T-helper 2 cell treated with Interferon-gamma antibody and Interleukin-4, amounts not matched to agents 100 ng/mL and 5 ng/mL, for 36 hours (primary cell): Measurements from ENCODE around the gene MEGF8. TPM values are rescaled to one million over a fixed set of nuclear protein-coding genes. Genes with fewer than 3 reads are reported as not detected.

Experiments used
- intact Hi-C: fragments of 100-400 bp; cut with micrococcal nuclease; formaldehyde crosslinking; loops from one replicate; pipeline ENCODE4 v1.15.1; 2023
- total RNA-seq: library from RNA; stranded (reverse); gene quantifications from 2 replicates; pipeline ENCODE4 v1.2.3, GENCODE V29; 2022

MEGF8 gene
- total RNA-seq, 1 donor from 2014 or later = 5.0 TPM

GRCh38 chr19:42303101-42303464, 22.4 kb upstream of the MEGF8 start:
- intact Hi-C loops = no loop called here

DNA sequence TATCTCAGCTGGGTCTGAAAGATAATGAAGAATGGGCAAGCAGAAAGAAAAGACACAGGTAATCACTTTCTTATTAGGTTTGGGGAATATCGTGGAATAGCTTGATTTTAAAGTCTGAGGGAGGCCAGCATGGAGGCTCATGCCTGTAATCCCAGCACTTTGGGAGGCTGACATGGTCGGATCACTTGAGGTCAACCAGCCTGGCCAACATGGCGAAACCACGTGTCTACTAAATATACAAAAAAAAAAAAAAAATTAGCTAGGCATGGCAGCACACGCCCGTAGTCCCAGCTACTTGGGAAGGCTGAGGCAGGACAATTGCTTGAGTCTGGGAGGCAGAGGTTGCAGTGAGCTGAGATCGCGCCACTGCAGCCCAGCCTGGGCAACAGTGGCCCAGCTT, 21.6 kb upstream of the MEGF8 start:
- intact Hi-C loops = no loop called here

DNA sequence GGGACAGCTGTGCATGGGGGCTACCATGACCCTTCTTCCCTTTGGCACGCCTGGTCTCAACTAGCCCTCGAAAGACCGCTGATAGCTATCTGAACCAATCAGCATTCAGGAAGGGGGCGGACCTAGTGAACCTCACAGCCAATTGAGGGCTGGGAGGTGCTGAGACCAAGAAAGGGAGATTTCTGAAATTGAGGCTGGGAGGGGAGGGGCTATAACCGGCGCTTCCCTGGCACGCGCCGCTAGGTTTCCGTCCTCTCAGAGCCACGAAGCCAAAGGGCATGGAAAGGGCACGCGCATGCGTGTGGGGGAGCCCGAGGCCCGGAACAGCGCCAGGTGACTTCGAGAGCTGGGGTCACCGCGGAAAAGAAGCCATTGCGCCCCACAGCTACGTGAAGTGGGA, 18.8 kb upstream of the MEGF8 start:
- intact Hi-C loops = no loop called here

DNA sequence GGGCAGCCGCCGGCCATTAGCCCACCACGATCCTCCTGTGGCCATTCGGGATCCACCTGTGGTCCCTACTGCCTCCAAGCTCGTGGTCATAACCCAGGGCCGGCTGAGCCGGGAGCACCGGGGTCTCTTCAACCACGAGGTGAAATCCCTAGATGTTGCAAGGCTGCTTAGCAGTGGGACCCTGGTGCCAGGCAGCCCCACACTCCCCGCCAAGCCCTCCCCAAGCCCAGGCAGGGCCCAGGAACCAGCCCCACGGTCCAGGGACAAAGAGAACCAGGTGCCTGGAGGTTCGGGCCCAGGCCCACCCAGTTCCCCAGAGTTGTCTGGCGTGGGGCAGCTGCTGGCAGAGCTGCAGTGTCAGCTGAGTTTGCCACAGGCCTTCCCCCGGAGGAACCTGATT, 15.7 kb upstream of the MEGF8 start:
- intact Hi-C loops = no loop called here

DNA sequence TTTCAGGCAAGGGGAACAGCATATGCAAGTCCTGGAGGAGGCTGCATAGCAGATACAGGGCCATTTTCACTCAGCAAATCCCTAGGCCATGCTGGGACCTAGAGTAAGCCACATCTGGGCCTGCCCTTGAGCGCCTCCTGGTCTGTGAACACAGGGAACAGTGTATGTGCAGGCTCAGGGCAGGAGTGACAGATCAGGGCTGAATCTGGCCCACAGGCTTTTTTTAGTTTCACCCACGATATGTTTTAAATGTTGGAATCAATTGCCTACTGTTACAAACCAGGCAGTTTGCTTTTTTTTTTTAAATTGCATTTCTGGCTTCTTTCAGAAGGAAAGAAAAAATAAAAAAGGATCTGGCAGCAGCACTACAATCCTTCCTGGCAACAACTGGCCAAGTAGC, 13.8 kb upstream of the MEGF8 start:
- intact Hi-C loops = no loop called here

DNA sequence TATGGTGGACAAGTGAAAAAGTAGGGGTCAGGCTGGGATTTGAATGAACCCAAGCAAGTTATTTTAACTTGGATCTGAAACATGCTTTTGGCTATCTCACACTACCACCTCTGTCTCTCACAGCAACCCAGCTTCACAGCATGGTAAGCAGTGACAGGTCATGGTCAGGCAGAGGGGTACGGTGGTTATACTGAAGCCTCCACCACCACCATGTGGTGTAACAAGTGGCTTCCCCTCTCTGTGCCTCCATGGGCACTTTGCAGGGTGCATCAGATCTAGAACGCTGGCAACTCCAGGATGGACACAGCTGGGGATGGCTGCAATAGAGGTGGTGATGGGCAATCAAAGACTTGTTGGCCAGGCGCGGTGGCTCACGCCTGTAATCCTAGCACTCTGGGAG, 13.1 kb upstream of the MEGF8 start:
- intact Hi-C loops = no loop called here

- intact Hi-C loops = no loop called here
Observed at GRCh38 chr19:42313096-42313839, 12.2 kb upstream of the MEGF8 start, which contains the start of gene TMEM145. Gene TMEM145, plus strand, starts transcription at chr19:42313309. Its CDS starts 68 bp downstream, at chr19:42313377.

GRCh38 chr19:42313840-42314755, 11.3 kb upstream of the MEGF8 start:
- intact Hi-C loops = no loop called here

- intact Hi-C loops = no loop called here
Observed at GRCh38 chr19:42315024-42315423, 10.4 kb upstream of the MEGF8 start.

DNA sequence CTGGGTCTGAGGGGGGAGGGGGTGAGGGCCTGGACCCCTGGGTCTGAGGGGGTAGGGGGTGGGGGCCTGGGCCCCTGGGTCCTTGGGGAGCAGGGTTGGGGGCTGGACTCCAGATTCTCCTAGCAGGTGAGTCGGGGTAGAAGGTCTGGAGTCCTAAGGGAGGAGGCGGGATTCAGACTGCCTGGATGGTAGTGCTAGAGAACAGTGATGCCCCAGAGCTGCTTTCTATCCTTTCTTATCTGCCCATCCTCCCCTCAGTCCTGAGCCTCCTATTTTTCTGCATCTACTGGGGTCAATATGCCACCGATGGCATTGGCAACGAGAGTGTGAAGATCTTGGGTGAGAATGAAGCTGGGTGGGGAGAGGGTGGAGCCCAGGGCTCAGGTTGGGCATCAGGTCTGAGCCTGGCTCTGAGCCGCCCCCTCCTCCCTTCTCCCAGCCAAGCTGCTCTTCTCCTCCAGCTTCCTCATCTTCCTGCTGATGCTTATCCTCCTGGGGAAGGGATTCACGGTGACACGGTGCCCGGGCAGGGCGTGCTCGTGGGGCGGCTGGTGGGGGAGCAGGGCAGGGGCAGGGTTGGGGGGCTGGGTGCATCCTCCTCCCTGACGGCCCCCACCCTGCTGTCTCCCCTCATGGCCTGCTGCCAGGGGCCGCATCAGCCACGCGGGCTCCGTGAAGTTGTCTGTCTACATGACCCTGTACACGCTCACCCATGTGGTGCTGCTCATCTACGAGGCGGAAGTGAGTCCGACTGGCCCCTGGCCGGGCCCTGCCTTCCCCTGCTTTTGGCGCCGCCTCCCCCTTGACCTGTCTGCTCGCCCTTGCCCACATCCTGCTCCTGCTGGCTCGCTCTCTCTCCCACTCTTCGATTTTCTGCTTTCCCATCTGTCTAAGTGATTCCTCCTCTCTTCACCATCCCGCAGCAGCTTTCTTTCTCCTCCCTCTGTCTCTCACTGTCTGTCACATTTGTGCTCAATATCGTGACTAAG, 8.9 kb upstream of the MEGF8 start:
- intact Hi-C loops = no loop called here

DNA sequence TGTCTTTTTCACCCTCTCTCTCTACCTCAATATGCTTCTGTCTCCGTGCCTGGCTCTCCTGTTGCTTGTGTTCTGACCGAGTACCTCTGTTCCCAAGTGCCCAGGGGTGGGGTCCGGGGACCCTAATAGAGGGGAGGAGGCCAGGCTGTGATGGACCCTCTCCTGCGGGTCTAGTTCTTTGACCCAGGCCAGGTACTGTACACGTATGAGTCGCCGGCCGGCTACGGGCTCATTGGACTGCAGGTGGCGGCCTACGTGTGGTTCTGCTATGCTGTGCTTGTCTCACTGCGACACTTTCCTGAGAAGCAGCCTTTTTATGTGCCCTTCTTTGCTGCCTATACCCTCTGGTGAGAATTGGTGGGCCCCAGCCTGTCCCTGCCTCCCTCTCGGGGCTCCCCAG, 7.9 kb upstream of the MEGF8 start:
- intact Hi-C loops = no loop called here

DNA sequence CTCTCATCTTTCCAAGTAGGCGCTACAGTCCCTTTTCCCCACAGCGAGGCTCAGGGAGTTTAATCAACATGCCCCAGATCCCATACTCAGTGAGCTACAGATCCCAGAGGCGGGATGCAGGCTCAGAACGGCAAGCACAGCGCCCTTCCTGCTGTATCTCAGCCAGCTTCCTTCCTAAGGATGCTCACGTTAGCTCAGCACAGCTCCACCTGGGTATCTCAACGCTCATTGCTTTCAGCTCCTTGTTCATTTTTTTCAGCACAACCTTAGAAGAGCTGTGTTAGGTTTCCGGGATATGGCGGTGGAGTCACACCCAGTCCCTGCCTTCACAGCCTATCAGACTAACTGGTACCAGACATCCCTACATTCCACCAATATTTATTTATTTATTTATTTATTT, 3.1 kb upstream of the MEGF8 start:
- intact Hi-C loops = no loop called here

- intact Hi-C loops = no loop called here
Observed at GRCh38 chr19:42323473-42323851, 2.0 kb upstream of the MEGF8 start.

DNA sequence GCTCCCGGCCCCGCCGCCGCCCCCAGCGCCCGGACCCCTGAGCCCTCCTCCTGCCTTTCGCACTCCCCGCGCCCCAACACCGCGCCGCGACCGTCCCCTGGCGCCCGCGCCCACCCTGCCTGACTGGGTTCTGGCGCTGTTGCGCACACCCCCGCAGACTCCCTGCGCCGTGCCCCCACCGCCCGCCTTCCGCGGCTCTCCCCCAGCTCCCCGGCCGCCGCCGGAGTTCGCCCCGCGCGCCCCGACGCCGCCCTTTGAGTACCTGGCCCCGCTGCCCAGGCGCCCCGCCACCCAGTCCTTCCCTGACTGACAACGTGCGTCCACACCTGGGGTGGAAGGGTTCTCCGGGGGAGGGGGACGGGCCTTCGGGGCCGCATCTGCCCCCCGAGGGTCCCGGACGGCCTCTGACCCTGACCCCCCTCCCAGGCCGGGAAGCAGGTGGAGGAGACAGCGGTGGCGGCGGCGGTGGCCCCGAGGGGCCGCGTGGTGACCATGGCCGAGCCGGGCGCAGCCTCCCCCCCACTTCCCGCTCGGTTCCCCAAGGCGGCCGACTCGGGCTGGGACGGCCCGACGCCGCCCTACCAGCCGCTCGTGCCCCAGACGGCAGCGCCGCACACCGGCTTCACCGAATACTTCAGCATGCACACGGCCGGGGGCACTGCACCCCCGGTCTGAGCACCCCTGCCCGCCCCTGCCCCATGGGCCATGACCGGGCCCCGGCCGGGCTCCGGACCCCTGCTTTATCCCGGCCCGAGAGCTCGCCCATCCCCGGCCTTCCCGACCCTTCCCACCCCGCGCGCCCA, 1.4 kb upstream of the MEGF8 start:
- intact Hi-C loops = no loop called here

DNA sequence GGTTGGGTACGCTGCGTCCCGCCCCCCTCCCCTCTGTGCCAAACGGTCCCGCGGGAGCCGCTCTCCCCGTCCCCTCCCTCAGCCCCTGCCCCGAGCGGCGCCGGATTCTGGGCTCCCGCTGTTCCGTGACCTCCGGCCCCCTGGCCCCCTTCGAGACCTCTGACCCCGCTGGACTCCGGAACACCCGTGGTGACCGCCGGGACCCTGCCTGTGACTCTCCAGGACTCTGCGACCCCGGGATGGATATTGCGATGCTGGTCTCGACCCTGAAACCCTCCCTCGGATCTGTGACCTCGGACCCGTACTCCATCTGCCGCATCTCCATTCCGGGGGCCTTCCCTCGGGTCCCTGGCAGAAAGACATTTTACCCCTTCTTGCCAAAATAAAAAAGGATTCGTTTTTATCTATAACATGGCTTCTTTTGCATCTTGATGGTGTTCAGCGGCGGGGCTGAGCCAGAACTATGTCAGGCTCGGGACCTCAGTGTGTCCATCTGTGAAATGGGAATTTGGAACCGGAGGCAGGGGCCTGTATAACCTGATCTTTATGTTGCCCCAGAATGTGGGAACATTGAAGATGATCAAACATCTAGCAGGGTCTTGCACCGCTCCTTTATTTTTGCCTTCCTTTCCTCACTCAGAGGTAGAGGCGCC, 654 bp upstream of the MEGF8 start:
- intact Hi-C loops = loop anchor here (1.0 to 5.0 kb wide), 9 partner anchors 22 to 248 kb away; partner anchors contain the start of genes PAFAH1B3, POU2F2, PRR19 and ZNF526

DNA sequence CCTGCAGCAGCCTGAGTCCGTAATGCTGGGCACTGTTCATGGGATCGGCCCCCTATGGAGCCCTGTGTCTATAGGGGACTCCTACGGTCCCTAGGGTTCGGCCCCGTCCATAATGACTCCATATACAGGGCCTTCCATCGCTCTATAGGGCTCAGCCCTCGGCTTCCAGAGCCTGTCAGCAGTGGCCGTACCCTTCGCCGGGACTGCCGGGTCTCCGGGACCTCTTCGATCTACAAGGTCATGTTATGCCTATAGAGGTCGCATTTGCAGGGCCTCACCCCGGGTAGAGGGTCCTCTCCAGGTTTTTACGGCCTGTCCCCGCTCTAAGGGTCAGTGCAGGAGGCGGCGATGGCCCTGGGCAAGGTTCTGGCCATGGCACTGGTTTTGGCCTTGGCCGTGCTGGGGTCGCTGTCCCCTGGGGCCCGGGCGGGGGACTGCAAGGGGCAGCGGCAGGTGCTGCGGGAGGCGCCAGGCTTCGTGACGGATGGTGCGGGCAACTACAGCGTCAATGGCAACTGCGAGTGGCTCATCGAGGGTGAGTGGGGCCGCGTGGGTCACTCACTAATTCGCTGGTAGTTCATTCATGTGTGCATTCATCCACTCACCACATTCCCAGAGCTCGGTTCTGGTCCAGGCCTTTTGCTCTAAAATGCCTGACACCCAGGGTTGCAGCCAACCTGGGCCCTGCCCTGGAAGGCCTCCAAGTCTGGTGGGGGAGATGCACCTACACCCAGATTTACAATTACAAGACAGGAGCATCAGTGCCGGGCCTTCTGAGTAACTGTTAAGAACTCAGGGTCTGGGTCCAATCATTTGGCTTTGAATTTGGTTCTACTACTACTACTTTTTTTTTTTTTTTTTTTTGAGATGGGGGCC, 699 bp downstream of the MEGF8 start:
- intact Hi-C loops = loop anchor here (1.0 to 5.0 kb wide), 9 partner anchors 24 to 250 kb away; partner anchors contain the start of genes PAFAH1B3, POU2F2, PRR19 and ZNF526

- intact Hi-C loops = loop anchor here (5.0 kb wide), 1 partner anchor 70 kb away; no protein-coding TSS in a partner anchor
Observed at GRCh38 chr19:42326969-42327368, 1.5 kb downstream of the MEGF8 start.

DNA sequence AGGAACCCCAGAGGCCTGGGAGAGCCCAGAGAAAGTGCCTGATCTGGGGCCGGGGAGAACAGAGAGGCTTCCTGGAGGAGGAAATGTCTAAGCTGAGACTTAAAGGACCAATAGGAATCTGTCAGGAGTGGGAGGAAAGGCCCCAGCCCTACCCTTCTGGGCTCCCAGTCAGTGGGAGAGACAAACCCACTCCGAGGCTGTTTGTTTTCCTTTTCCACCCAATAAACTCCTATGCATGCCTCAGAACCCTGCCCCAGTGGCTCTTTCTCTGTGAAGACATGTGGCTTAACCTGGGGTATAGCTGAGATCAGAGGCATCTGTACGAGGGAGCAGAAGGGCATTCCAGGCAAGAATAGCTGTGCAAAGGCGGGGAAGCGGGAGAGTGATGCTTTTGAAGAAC, 1.9 kb downstream of the MEGF8 start:
- intact Hi-C loops = loop anchor here (5.0 kb wide), 1 partner anchor 70 kb away; no protein-coding TSS in a partner anchor

GRCh38 chr19:42328106-42328505, 2.7 kb downstream of the MEGF8 start:
- intact Hi-C loops = loop anchor here (5.0 kb wide), 1 partner anchor 69 kb away; no protein-coding TSS in a partner anchor
